ENCODE measurements around the gene ZNF492.

Gene ZNF492

DNA sequence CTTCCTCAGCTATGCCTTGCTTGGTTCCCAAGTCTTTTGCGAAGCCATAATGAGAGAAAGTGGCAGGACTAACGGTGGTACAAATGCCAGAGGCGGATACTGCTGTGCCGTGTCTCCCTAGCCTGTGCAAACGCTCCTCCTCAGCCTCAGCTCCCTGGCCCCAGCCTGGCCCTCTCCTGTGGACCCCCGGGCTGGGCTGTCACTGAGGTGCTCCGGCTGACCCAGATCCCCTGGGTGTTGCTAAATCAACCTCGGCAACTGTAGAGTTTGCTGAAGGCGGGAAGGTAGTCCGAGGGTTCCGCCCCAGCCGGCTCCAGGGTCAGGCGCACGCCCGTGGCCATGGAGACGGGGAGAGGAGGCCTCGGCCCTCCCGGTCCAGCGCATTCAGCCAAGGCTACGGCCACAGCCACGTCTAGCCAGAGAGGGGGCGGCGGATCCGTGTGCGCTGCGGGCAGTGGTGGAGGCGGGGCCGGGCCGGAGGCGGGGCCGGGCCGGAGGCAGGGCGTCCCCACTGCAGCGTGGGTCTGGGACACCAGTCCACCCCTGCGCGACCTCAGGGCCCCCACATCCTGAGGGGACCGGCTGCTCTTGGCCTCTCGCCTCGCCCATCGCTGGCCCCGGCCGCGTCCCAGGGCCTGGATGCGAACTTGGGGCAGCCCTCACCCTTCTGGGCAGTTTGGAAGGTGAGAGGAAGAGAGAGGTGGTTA is 16.4 kb upstream of the ZNF492 start:
- CTCF ChIA-PET = no interaction called here
- TF ChIP-seq, protein P1, sequence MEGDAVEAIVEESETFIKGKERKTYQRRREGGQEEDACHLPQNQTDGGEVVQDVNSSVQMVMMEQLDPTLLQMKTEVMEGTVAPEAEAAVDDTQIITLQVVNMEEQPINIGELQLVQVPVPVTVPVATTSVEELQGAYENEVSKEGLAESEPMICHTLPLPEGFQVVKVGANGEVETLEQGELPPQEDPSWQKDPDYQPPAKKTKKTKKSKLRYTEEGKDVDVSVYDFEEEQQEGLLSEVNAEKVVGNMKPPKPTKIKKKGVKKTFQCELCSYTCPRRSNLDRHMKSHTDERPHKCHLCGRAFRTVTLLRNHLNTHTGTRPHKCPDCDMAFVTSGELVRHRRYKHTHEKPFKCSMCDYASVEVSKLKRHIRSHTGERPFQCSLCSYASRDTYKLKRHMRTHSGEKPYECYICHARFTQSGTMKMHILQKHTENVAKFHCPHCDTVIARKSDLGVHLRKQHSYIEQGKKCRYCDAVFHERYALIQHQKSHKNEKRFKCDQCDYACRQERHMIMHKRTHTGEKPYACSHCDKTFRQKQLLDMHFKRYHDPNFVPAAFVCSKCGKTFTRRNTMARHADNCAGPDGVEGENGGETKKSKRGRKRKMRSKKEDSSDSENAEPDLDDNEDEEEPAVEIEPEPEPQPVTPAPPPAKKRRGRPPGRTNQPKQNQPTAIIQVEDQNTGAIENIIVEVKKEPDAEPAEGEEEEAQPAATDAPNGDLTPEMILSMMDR (IDR thresholded peaks at IDR 0.05; ENCODE audit: insufficient read depth, low read length, missing control alignments) = no peak
- no peak overlapping the region for H3K4me3 ChIP-seq (ENCODE audit: low read depth, low read length)
- no peak for DNase-seq (ENCODE audit: low read depth, low spot score)
- POLR2A ChIA-PET = no interaction called here

DNA sequence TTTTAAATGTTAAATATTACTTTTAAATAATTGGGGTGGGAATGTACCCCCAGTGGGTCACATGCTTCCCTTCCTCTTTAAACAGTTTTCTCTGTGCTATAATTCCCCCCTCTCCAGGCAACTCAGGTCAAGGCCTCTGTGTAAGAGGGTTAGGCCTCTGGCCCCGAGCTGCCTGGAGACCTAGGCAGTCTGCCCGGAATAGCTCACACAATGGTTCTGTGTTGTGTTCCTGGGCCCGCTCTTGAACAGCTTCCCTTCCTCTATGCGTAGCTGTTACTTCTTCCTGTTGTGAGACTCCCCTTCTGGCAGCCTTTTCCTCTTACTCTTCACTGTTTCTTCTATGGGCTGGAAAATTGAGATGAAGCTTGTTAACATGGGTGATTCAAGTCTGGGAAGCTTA is 14.8 kb upstream of the ZNF492 start:
- DNase-seq (ENCODE audit: low read depth, low spot score) = no peak
- CTCF ChIA-PET = no interaction called here
- POLR2A ChIA-PET = no interaction called here
- H3K4me3 ChIP-seq (ENCODE audit: low read depth, low read length) = no peak overlapping the region
- TF ChIP-seq, protein P1 (IDR thresholded peaks at IDR 0.05; ENCODE audit: insufficient read depth, low read length, missing control alignments) = no peak

DNA sequence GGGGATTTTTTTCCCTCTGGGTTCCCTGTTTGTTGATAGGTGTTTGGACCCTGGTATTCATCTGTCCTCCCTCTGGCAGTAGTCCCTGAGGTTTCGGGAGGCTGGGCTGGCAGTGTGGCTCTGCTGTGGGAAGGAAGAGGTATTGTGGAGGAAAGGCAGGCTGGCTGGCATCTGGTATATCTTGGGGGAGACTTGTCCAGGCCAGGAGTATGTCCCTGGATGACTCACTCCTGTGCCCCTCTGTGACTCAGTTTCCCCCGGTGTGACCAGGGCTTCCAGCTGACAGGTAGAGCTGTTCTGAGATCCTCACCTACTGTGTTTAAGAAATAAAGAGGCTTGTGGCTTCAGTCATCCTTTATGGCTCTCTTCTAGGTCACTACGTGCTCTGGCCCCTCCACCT is 14.2 kb upstream of the ZNF492 start:
- no peak overlapping the region for H3K4me3 ChIP-seq (ENCODE audit: low read depth, low read length)
- POLR2A ChIA-PET = no interaction called here
- DNase-seq (ENCODE audit: low read depth, low spot score) = no peak
- CTCF ChIA-PET = no interaction called here
- TF ChIP-seq, protein P1 (IDR thresholded peaks at IDR 0.05; ENCODE audit: insufficient read depth, low read length, missing control alignments) = no peak

DNA sequence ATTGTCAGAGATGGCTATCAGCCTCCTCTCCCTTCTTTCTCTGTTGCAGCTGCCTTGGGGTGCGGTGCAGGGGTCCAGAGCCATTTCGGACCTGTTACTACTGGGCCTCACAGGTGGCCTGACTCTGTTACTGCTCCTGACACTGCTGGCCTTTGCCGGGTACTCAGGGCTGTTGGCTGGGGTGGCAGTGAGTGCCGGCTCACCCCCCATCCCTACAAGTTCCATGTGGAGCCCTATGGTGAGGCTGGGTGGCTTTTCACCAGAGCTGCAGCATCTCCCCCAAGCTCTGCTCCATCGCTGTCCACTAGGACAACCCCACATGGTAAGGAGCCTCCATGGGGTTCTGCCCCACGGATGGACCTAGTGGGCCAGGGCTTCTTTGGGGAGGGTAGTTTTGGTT is 13.7 kb upstream of the ZNF492 start:
- no peak for DNase-seq (ENCODE audit: low read depth, low spot score)
- no peak overlapping the region for H3K4me3 ChIP-seq (ENCODE audit: low read depth, low read length)
- CTCF ChIA-PET = no interaction called here
- TF ChIP-seq, protein P1 (IDR thresholded peaks at IDR 0.05; ENCODE audit: insufficient read depth, low read length, missing control alignments) = no peak
- POLR2A ChIA-PET = no interaction called here

DNA sequence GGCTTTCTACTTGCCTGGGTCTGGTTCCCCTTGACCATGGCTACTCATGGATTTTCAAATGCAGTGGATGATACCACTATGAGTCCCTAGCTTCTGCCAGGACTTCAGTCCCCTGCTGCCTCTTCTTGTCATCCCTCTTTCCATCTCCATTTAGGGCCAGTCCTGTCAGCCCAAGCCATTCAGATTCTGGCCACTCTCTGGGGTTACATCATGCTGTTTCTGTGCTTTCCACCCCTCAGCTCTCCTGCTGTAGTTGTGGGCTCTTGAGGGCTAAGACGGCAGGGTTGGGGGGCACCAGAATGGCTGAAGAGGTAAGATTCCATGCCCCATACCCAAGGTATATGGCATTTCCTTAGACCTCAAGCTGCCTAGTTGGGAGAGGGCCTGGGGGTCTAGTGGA is 13.2 kb upstream of the ZNF492 start:
- TF ChIP-seq, protein P1 (IDR thresholded peaks at IDR 0.05; ENCODE audit: insufficient read depth, low read length, missing control alignments) = no peak
- ChIA-PET CTCF (no interaction called here), POLR2A (no interaction called here)
- no peak overlapping the region for H3K4me3 ChIP-seq (ENCODE audit: low read depth, low read length)
- no peak for DNase-seq (ENCODE audit: low read depth, low spot score)

DNA sequence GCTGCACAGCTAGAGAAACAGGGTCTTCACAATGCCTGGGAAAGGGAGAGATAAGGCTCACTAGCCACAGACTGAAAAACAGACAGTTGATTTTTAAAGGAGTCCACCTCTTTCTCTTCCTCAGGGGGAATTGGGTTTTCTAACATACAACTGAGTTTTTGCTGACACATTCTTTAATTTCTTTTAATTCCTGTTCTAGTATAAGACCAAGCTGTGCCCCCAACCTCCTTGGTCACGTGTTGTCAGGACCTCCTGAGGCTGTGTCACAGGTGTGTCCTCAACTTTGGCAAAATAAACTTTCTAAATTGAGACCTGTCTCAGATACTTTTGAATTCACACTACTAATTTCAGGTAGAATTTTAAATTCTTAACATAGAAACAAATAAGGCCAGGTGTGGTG is 12.1 kb upstream of the ZNF492 start:
- CTCF ChIA-PET = no interaction called here
- DNase-seq (ENCODE audit: low read depth, low spot score) = no peak
- TF ChIP-seq, protein P1 (IDR thresholded peaks at IDR 0.05; ENCODE audit: insufficient read depth, low read length, missing control alignments) = no peak
- no peak overlapping the region for H3K4me3 ChIP-seq (ENCODE audit: low read depth, low read length)
- POLR2A ChIA-PET = no interaction called here

Data from AG04449 (cell line).